HK-2 (cell line): ENCODE data around the gene MYL10.
"Not testable (repeated sequence)": the region's sequence is repeated elsewhere in the genome, so short reads cannot be mapped to it uniquely, and the experiment has no call there.

Experiments
- DNase-seq: peaks from one replicate; pipeline ENCODE4 v3.0.0-alpha.2; 2018; ENCODE audit not compliant: unreplicated experiment

MYL10 gene

DNA sequence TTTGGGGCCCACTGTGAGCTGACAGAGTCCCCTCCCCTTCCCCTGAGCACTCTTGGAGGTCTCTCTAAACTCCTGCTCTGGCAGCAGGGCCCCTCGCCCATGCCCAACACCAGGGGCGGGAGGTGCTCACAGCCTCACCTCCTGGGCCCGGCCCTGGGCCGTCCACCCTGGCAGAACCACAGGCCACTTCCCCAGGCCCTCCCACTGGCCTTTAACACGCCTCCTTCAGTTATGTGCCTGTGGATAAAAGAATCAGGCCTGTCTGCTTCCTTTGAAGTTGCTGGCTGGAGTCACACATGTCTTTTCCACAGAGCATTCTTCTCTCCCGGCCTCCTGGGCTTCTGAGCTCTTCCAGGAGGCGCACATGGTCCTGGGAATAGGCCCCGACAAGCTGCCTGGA, 10.2 kb downstream of the MYL10 start:
- no peak for DNase-seq

GRCh38 chr7:101618207-101618839, 10.8 kb downstream of the MYL10 start:
- no peak for DNase-seq

GRCh38 chr7:101617451-101618206, 11.5 kb downstream of the MYL10 start:
- DNase-seq = no peak

- no peak for DNase-seq
Measured at GRCh38 chr7:101615446-101615845, 13.7 kb downstream of the MYL10 start.

- no peak for DNase-seq
Measured at GRCh38 chr7:101614939-101615302, 14.2 kb downstream of the MYL10 start.

- DNase-seq = no peak
Measured at GRCh38 chr7:101614098-101614938, 14.8 kb downstream of the MYL10 start.

DNA sequence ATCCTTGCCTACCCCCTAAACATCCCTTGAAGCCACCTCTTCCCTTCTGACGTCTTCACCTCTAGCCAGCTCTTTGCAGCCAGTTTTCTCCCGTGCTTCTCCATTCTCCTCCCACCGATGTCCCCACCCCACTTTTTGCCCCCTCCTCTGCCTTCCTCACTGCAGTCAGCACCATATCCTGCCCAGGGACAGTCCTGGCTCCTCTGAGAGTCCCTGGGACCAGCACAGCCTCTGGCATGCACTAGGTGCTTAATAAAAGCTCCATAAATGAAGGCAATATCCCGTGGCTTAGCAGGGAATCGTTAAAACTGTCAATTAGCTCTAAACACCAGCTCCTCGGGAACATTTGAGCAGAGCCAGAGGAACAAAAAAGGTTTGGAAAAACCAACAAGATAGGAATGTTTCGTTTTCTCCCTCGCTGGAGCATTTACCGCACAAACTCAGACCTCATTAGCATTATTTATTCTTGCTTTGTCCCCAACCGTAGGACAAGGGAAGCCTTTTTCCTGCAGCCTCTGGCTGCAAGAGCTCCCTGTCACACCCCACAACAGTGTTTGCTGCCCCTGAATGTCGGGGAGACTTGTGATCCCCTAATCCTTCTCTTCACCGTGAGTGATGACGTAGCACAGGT, 16.1 kb downstream of the MYL10 start:
- DNase-seq = no peak

- no peak for DNase-seq
Measured at GRCh38 chr7:101608772-101609713, 20.1 kb downstream of the MYL10 start.

DNA sequence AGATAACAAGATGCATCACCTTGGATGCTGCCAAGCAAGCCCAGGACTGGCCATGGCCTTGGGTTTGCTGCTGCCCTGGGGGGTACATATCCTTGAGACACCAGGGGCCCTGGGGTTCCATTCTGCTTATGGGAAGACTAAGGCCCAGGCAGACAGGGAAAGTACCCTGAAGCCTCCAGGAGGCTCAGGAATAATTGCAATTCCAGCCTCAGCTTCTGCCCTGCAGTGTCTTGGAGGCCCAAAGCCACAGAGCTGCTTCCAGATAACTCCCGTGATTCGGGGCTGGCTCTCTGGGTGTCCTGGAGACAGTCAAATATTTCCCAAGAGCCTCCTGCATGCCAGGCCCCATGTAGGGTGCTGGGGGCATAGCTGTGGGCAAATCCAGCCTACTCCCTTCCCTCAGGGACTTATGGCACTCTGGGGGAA, 22.6 kb downstream of the MYL10 start:
- DNase-seq = no peak

DNA sequence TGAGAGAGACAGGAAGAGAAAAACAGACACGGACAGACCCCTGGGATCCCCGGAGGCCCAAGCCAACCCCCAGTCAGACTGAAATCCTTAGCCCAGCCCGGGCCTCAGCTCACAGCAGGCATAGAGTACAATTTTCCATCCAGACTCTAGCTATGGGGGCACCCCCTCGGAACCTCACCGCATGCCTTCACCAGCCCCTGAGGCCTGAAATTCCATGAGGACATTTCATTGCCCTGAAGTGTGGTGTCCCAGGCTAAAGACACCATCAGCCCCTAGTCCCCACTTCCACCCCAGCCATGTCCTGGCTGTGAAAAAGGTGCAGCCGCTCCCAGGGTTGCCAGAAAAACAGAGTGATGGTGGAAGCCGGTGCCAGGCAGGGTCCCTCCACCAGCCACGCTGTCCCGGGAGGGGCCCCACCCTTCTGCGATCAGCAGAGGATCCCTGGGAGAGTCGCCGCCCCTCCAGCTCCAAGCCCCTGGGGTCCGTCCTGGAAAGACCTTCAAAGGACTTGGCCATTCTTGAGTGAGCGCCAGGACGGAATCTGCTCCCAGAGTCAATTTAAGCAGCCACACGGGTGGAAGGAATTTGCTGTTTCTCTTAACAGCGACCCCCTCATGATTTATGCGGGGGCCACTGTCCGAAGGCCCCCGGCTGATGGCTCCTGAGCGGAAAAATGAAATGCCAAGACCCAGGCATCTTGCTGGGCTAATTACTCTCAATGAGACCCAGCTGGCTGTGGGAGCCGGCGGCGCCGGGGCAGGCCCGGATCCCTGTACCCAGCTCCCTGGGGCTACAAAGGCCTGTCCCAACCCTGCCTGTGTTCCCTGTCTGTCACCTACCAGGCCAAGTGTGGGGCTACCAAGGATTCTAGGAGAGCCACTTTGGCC, 23.2 kb downstream of the MYL10 start:
- no peak for DNase-seq

DNA sequence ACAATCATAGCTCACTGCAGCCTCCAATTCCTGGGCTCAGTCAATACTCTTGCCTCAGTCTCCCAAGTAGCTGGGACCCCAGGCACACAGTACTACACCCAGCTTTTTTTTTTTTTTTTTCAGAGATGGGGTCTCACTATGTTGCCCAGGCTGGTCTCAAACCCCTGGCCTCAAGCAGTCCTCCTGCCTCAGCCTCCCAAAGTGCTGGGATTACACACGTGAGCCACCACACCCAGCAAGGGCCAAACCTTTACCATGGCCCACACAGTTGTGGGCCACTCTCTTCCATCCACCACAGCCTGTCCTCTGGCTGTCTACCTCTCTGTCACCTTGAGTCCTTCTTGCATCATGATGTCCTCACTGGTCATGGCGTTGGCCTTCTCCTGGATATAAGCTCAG, 24.2 kb downstream of the MYL10 start:
- DNase-seq = not testable (repeated sequence)

GRCh38 chr7:101604331-101604933, 24.7 kb downstream of the MYL10 start:
- no peak for DNase-seq

- DNase-seq = peak; percentile 89
Measured at GRCh38 chr7:101602484-101603241, 26.4 kb downstream of the MYL10 start.

DNA sequence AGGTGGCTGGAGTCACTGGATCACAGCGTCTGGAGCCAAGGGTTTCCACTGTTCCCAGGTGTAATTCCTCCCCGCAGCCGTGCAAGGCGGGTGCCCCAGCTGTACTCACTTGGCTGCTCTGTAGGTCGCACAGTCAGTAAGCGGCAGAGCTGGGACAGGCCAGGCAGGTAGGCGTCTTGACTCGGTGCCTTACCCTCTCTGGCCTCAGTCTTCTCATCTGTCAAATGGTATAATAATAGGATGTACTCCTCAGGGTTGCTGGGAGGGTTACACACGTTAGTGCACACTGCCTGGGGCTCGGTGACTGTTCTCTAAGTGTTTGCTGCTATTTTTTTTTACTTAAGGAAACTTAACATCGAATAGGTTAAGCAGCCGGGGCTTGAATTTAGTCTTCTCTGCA, 27.0 kb downstream of the MYL10 start:
- no peak for DNase-seq

- no peak for DNase-seq
Measured at GRCh38 chr7:101599787-101600186, 29.3 kb downstream of the MYL10 start.

DNA sequence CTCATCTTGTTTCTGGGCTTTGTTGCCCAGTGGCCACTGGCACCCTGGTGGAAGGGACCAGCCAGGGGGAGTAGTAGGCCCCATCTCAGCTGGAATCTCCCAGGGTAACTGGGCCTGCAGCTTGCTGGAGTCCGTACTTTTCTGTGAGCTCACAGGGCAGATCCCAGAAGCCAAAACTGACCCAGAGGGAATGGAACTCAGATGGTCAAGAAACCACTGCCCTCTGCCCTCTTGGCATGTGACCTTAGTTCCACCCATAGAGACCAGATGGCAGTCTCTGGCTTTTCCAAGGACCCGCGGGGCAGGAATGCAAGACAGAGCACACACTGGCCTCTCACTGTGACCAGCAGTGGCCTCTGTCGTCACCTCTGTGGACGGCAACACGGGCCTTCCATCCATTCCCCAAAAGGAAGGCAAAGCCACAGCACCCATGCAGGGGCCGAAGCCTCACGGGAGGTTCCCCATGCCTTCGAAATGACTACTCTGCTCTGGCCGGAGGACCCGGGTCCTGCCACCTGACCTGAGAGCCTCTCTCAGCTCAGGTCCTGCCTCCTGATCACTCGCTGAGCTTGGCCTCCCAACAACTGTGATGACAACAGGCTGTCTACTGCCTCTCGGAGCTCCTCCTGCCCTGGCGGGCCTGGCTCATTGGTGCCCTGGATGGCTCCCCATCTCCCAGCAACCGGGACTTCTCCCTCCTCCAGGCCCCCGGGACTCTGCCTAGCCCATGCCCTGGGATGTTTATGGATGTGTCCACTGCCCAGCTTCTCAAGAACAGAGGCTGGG, 29.9 kb downstream of the MYL10 start:
- DNase-seq = no peak

DNA sequence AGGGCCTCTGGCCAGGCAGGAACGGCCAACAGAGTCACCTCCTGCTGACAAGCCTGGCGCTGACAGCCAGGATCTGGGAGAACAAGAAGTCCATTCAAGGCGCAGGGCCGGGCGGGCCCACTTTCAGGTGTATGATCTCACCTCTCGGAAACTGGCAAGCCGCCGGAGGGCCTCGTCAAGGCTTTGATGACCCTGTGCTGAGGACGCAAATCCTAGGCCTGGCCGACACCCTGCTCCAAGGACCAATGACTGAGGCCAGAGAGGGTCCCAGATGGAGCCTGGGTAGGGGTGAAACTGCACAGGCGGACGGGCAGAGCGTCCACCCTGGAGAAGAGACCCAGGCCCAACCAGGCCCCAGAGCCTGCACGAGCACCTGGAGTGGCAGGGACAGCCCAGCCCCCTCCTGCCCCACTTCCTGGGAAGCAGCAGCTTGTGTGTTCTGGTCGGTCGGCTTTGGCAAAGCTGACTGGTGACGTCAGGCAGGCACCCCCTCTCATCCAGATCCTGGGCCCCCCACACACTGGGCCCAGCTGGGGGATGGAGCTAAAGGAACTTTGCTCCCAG, 30.6 kb downstream of the MYL10 start:
- no peak for DNase-seq

DNA sequence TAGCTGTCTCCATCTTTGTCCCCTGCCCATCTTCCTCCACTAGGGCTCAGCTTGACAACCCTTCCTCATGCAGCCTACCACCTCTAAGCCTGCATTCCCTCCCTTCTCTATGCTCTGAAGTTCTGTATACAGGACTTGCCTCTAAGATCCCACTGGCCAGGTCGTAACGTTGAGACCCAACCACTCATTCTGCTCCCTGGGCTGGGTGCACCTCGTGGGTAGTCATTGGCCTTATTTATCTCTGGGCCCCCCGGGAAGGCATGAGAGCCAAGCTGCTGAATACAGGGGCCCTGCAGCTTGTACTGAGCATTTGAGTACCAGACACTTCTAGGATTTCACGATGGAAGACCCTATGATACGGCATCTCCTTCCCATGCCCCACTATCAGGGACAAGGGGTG, 31.2 kb downstream of the MYL10 start:
- no peak for DNase-seq
